H1 (cell line): Measurements from ENCODE around the gene CST9L. TPM values are rescaled to one million over a fixed set of nuclear protein-coding genes. Genes with fewer than 3 reads are reported as not detected.

Experiments
- EZH2 ChIP-seq: fragments of 200-600 bp; sonication (generic); IDR thresholded peaks from 2 replicates; pipeline ENCODE4 v1.7.1; 2012; ENCODE audit warnings: low read depth, mild to moderate bottlenecking, moderate library complexity, low read length, inconsistent platforms; ENCODE audit not compliant: severe bottlenecking
- GABPA ChIP-seq: IDR thresholded peaks from 2 replicates; pipeline ENCODE4 v1.6.1; 2011; ENCODE audit warnings: mild to moderate bottlenecking, low read length, moderate library complexity, borderline replicate concordance; ENCODE audit not compliant: insufficient read depth
- POU5F1 ChIP-seq: IDR thresholded peaks from 2 replicates; pipeline ENCODE4 v1.6.1; 2011; ENCODE audit warnings: low read depth, mild to moderate bottlenecking, low read length, moderate library complexity
- polyA plus RNA-seq, 7 experiments: library from polyadenylated mRNA; depleted of rRNA in 3 of 7; stranded (reverse) in 5 of 7; unstranded in 2 of 7; fragments of >200 nt in 5 of 7; fragments of 200-250 nt in 2 of 7; gene quantifications; 1 replicate in 5 of 7; 2 replicates in 1 of 7; 4 replicates in 1 of 7; pipeline versions ENCODE4 v1.2.1 to v1.2.3, GENCODE V29; 2011 to 2013; ENCODE audit warnings: missing spikeins in 2 of 7, mixed read lengths in 2 of 7
- total RNA-seq: library from RNA; stranded (reverse); fragmentation: NEBNext Ultra II Directional; extraction: Animal tissue kit (Norgen Biotek cat#: 25700); gene quantifications from 2 replicates; pipeline ENCODE4 v1.2.1, GENCODE V29; 2021

CST9L gene
- total and polyA plus RNA-seq, 2 of the 8 experiments (the other 6 are each of a cell fraction or from before 2014, with no cell fraction given), result not detected

DNA sequence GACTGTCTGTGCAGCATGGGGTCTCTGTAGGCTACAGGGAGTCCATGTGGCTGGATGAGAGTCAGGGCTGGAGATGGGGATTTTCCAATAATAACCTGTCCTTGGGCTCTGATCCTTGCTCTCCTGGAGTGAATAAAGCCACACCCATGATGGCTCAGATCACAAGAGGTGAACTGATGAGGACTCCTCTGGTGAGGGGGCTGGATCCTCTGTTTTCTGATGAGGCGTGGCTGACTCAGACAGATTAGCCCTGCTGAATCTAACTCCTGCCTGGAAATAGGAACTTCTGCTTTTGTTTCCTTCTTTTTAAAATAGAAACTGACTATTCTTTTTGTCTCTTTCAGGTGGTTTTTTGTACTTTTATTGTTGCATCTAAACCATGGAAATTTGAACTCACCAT is 27.0 kb downstream of the CST9L start (continued):
- no peak for TF ChIP-seq EZH2
- TF ChIP-seq POU5F1, result no peak
- TF ChIP-seq GABPA, result no peak
